NCI-H2081 (cell line): ENCODE results near the gene CHSY3.

Experiments
- DNase-seq, 2 experiments: peaks; one replicate each; lab custom pipeline; 2025; lab: John Stamatoyannopoulos, UW

The CHSY3 gene

DNA sequence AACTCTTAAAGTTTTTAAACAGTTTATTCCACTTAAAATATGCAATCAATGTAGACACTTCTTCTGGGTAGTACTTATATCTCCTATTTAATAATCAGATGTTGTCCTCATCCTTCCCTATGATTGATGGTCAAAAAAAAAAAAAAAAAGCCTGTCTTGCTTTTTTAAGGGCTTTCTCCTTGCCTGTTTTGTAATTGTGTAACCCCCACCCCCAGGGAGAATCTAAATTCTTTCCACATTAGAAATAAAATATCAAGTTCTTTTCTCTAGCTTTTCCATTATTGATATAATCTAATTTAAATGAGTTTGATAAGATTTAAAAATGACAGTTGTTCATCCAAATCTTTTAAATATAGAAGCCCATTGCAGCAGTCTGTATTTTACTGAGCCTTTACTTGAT lies 119.7 kb downstream of the CHSY3 start:
- DNase-seq: no peak

DNA sequence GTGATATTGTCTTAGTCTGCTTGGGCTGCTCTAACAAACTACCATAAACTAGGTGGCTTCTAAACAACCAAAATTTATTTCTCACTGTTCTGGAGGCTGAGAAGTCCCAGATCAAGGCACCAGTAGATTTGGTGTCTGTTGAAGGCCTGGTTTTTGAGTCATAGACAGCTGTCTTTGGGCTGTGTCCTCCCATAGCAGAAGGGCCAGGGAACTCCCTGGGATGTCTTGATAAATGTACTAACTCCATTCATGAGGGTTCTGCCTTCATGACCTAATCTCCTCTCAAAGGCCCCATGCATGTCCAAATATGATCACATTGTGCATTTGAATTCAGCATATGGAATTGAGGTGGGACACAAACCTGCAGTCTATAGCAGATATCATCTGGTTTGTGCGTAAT lies 121.2 kb downstream of the CHSY3 start:
- DNase-seq: no peak

DNA sequence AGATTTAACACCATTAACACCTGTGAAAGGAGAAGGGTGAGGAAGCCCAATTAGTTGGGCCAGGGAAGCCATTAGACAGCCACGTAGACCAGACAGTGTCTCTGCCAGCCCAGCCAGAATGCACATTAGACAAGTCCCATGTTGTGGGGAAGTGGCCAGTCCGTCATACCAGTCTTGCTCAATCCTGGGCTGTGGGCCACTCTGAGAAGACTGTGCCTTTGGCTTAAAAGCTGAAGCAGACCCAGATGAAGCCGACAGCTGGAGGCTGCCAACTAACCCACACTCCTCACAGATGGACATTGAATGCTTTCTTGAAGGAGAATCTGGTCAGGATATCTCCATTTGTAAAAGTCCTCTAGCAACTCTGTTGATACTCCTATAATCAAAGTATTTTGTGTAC lies 128.5 kb downstream of the CHSY3 start:
- DNase-seq: no peak

DNA sequence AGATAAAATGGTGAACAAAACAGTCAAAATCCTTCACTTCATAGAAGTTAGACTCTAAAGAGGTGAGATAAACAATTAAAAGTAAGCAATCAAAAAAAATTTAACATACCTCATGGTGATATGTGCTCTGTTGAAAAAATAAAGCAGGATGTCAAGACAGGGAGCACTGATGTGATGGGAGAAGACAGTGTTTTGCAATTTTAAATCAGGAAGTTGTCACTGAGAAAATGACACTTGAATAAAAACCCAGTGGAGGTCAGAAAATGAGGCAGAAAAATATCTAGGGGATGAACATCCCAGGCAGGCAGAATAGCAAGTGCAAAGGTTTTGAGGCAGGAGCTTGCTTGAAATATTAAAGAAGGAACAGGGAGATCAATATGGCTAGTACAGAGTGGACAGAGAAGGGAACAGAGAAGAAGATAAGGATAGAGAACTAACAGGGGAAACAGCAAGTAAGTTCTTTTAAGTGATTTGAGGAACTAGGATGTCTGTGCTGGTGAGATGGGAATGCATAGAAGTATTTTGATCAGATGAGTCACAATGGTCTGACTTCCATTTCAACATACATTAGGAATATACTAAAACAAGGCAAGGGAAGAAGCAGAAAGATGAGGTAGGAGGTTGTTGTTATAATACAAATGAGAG lies 130.4 kb downstream of the CHSY3 start:
- no peak for DNase-seq

DNA sequence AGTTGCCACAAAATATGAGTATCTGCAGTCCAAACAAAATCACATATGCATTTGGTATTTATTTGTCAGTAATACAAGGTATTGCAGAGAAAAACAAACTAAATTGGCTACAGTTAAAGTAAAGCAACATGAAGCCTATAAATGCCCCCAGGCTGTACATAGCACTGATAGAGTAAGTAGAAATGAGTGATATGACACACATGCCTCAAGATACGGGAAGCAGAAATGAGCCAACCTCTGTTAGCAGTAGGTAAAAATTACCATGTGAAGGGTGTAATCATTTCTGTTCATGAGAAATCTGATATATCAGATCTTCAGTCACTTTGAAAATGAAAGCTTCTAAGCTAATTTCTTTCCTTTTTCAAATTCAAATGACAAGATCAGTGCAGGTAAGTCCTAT lies 131.1 kb downstream of the CHSY3 start:
- no peak for DNase-seq

DNA sequence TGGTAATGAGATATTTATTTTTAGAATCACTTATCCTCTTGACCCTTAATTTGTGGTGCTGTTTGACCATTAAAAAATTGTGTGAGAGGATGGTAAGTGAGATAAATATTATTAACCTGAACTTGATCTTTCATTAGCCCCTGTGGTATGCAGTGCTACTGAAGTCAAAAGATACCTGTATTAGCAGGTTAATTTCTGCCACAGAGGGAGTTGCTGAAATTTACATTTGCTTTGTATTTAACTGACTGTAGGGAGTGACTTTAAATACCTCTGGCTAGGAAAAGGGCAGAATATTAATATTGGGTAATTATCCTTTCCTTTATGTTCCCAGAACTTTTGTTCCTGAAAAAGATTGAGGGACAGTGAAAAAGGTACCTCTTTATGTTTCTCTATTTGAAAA lies 133.6 kb downstream of the CHSY3 start:
- DNase-seq: no peak

DNA sequence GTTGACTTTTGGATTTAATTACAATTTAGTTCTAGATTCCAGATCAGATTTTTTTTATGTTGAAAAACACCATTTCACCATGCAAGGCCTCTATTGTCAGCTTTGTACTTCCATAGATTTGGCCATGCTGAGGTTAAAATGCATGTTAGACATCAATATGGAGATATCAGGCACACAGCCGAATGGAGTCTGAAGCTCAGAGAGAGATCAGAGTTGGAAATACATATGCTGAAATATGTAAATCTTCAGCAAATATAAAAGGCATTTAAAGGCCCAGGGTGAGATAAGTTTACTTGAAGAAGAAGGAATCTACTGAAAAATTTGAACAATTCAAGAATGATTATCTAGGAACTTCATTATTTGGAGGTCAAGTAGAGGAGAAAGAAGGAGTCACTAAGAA lies 139.6 kb downstream of the CHSY3 start:
- no peak for DNase-seq

DNA sequence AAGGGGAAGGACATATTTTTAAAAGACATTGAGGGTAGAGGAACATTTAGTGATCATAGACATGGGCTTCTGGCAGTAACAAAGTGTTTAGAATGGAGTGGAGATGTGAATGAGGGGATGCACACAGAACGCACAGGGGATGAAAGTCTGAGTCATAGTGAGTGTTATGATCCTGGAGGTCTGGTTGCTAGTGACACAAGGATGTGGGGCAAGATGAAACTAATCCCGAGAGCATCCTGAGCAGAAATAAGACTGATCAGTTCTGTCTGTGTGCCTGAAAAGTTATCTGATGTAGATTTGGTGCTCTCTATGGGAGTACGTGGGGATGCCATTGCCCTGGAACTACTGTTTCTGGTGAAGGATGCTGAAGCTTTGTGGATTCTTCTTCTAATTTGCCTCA lies 141.1 kb downstream of the CHSY3 start:
- no peak for DNase-seq

DNA sequence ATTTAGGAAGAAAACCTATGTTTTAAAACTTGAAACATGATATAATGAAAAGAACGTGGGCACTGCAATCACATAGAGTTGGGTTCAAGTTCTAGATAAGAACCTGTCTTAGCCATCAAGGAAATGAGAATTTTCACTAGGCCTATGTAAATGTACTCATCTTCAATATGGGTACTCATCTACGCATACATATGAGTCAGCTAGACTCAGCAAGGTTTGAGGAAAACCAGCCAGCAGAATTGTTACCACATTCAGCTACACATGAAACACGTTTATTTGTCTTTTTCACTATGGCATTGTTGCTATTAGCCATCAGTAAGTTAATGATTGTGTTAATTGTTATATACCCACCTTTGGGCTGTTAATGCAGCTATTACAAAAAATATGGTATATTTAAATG lies 146.3 kb downstream of the CHSY3 start:
- DNase-seq: no peak

DNA sequence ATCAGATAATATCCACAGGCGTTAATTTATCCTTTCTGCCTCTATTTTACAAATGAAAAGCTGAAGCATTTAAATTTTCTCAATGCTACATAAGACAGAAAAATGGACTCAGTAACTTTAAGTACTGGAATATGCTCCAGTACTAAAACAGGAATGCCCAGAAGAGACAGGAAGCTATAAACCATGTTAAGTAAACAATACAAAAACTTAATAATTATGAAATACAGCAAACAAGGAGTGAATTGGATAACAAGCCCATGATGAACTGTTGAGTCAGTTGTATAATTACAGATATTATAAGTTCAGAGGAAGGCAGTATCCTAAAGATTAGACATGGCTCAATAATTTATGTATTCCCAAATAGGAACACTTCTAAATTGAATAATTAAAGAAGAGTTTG lies 148.5 kb downstream of the CHSY3 start:
- no peak for DNase-seq

DNA sequence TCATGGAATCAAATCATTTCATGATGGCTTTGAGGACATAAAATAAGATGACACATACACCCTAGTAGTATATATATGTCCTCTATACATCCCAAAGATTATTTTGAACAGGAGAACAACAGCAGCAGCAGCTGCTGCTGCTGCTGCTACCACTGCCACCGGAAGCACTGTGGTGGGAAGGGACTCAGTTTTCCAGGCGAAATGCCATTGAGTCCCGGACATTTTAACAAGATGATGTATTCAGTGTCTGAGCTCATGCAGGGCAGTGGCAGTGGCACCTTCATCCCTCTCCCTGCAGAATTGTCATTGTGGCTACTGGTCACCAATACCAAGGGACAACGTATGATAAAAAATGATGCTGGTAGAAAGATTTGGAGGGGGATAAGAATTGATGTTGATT lies 151.3 kb downstream of the CHSY3 start:
- no peak for DNase-seq

DNA sequence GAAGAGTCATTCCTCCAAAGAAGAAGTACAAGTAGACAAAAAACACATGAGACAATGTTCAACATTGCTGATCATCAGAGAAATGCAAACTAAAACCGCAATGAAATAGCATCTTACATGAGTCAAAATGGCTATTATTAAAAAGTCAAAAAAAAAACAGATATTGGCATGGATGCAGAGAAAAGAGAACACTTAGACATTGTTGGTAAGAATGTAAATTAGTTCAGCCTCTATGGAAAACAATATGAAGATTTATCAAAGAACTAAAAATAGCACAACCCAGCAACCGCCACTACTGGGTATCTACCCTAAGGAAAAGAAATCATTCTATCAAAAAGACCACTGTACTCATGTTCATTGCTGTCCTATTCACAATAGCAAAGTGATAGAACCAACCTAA lies 157.5 kb downstream of the CHSY3 start:
- no peak for DNase-seq

DNA sequence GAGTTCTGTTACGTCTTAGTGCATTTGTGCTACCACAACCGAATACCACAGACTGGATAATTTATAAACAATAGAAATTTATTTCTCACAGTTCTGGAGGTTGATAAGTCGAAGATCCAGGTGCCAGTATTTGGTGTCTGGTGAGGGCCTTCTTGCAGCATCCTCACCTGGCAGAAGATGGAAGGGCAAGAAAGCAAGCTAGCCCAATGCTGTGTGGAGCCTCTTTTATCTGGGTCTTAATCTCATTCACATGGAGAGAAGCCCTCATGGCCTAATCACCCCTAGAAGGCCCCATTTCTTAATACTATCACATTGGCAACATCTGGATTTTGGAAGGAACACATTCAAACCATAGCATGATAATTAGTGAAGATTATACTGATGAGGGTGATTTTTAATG lies 159.3 kb downstream of the CHSY3 start:
- no peak for DNase-seq

DNA sequence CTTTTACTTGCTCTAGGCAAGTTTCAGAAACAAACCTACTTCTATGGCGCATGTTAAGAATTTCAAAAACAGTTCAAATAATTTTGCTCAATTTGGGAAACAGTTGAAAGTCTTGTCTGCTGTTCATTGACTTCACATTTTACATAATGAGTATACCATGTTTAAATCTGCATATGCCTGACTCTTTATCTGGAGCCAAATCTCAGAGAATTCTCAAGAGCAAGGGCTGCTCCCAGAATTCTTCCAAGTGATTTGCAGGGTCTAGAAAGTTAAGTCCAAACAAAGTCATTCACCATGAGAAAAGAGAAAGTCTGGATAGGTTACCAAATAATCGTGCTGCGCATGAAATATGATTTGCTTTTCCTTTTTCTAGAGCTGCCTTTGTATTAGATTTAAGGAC lies 160.2 kb downstream of the CHSY3 start:
- DNase-seq: no peak

DNA sequence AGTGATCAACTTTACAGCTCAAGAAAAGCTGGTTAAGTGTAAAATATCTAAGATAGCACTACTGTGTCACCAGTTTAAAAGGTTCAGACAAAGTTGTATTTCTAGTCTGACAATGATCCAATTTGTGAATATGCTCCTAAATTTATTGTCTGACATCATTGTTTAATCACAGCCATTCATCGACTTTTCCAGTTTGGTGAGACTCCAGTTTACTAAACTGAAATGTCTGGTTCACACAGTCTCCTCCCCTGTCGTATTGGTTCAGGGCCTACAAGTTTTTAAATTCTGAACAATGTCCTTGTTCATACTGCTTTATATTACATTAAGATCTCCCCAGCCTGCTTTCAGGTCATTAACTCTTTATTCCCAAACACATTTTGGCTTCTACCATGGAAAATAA lies 161.4 kb downstream of the CHSY3 start:
- no peak for DNase-seq

DNA sequence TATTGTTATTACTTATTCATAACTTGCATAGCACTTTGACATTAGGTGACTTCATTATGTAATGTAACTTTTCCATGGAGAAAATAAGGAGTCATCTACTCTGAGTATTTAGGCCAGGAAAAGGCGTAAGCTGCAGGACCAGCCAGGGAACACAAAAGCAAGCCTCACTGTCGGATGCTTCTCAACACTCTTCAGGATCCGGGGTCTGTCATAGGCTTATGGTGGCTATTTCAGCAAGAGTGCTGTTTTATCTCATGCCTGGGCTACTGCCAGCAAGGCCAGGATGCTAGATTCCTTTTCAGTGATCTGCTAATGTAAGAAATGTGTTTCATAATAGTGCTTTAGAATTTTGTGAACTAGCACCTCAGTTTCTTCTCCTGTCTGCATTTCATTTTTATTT lies 162.4 kb downstream of the CHSY3 start:
- no peak for DNase-seq

DNA sequence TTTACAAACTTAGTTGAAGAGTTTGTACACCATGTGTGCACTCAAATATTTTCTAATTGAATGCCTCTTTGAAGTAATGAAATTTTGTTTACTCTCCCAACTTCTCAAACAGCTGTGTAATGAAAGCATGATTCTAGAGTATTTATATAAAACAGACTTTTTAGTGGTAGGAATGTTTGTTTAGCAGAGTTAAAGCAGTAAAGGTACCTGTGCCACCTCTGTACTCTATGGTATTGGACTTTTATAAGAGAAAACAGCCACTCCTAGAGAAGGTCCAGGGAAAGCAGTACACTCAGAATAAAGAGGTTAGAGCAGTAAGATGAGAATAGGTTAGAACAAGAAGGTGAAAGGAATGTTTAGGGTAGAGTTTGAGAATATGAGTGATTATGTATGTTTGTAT lies 163.1 kb downstream of the CHSY3 start:
- DNase-seq: no peak

DNA sequence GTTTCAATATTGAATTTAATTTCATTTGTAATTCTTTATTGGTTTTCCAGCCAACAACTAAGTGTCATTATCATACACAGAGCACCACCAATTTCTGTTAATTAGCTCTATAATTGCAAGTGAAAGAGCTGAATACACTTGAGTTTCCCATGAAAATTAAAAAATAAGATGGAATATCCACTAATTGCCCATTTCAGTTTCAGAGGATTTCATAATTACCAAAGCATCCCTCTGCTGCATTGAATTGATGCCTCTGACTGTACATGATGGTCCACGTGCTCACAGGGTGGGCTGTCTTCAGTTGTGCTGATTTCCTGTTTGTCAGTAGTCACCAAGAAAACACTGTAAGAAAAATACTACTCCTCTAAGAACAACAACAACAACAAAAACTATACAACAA lies 163.8 kb downstream of the CHSY3 start:
- DNase-seq: no peak

DNA sequence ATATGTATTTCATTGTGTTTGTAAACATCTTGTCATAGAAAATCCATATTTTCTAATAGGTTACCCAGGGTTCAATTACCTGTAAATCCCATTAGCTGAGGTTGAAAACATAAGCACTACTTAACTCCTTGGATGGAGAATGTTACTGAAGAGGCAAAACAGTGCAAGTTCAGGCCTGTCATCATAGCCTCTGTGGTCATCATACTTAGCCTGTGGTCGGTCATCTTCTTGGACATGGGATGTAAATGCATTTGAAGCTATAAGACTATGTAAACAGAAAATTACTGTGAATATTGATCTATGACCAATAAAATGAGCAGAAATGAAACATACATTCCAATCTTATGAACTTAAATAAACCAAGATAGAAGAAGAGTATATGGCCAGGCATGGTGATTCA lies 164.7 kb downstream of the CHSY3 start:
- no peak for DNase-seq

DNA sequence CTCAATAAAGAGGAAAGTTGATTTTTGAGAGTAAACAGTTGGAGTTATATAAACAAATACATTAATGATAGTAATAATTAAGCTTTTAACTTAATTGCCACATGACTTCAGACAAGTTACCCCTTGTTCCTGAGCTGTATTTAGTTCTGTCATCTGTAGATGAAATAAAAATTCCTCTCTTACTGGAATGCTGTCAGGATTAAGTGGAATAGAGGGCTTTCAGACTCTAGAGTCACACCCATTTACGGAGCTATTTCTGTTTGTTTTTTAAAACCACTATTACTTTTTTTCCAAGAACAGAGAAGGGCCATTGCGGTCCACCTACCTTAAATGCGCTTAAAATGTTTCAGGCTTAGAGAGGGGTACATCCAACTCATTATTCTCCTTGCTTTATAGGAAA lies 170.6 kb downstream of the CHSY3 start:
- DNase-seq: no peak

DNA sequence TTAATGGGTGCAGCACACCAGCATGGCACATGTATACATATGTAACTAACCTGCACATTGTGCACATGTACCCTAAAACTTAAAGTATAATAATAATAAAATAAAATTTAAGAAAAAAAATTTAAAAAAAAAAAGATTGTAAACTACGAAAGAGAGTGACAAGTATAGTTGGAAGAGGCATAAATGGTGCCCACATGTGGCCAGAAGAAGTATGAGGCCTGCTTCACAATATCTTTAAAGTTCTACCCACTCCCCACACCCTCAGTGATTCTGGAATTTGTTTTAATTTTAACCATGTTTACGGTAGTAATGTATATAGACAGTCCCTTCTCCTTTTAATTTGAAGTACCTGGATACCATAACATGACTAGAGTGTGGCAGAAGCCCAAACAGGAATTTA lies 172.7 kb downstream of the CHSY3 start:
- DNase-seq: no peak

DNA sequence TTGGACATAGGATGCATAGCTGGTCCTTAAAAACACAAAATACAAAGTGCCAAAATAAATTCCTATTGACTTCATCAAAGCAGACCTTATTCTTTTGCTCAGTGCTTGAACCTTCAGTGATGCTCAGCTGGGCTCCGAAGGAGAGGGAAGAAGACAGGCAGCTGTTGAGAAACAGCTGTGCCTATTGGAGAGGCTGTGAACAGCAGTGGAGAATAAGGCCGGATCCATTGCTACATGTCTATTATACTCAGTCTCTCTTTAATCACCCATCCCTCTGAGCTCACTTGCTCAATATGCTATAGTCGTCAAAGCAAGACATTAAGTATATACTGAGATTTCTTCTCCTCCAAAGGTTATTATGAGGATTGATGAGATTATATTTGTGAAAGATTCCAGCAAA lies 174.4 kb downstream of the CHSY3 start:
- DNase-seq: no peak

DNA sequence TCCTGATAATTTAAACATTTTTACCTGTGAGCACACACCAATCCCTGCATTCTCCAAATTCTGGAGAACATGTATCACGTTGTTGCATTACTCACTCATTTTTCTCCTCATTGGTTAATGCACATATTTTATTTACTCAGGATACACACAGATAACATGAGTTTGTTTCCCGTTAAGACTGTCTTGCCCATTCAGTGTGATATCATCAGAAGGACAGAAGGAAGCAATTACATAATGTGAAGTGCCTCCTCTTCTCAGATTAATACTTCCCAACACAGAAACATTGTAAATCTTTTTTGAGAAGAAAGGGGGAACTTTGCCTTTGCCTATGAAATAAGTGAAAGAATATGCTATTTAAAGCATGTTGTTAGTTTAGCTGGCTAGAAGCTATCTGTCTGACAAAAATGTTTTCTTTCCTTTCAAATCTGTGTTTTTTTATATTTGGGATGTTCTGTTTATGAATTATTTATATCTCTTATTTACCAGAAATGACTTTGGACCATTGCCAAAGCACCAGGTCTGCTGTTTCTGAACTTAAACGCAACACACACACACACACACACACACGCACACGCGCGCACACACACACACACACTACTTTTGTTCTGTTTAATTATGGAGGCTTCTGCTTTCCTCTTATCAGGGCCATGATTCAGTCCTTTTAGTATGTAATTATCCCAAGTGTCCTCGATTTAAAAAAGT lies 186.5 kb downstream of the CHSY3 start:
- no peak for DNase-seq

DNA sequence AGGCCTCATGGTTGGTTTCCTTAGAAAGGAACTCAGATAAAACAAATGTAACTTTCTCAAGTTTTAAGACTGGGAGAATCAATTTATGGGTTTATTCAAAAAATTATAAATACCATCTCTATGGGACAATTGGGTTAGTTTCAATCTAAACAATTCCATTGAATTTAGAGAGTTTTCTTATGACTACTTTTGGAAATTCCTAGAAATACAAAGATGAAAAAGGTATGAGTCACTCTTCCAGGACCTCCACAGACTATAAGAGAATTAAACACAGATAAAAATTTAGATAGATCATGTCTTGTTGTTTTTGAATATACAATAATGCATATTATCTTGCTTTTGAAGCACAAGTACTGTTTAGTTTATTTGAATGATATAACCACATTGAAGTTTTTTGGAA lies 188.7 kb downstream of the CHSY3 start:
- DNase-seq: no peak
